GDM1 (cell line): Measurements from ENCODE around the gene ENDOV.
A peak's percentile ranks its signal among the peaks of the same experiment; 100 is the strongest.

Source experiments
- DNase-seq: peaks from one replicate; lab custom pipeline; 2025; lab: John Stamatoyannopoulos, UW

Gene ENDOV

GRCh38 chr17:80416260-80416939 is 1.4 kb downstream of the ENDOV start:
- DNase-seq: no peak

- no peak for DNase-seq
Observed at GRCh38 chr17:80416940-80417293, 1.9 kb downstream of the ENDOV start.

- no peak for DNase-seq
Observed at GRCh38 chr17:80418589-80418988, 3.6 kb downstream of the ENDOV start.

- no peak for DNase-seq
Observed at GRCh38 chr17:80419255-80419654, 4.3 kb downstream of the ENDOV start.

- DNase-seq: no peak
Observed at GRCh38 chr17:80421381-80422090, 6.6 kb downstream of the ENDOV start.

GRCh38 chr17:80422276-80422675 is 7.3 kb downstream of the ENDOV start:
- DNase-seq: no peak

- no peak for DNase-seq
Observed at GRCh38 chr17:80422981-80423380, 8.0 kb downstream of the ENDOV start.

GRCh38 chr17:80423536-80424225 is 8.7 kb downstream of the ENDOV start:
- DNase-seq: no peak

GRCh38 chr17:80424261-80424660 is 9.3 kb downstream of the ENDOV start:
- no peak for DNase-seq

- no peak for DNase-seq
Observed at GRCh38 chr17:80424878-80425765, 10.2 kb downstream of the ENDOV start.

GRCh38 chr17:80425835-80426426 is 11.0 kb downstream of the ENDOV start:
- no peak for DNase-seq

- DNase-seq: peak; percentile 55
Observed at GRCh38 chr17:80426671-80427326, 11.8 kb downstream of the ENDOV start.

GRCh38 chr17:80427366-80428282 is 12.7 kb downstream of the ENDOV start:
- no peak for DNase-seq

GRCh38 chr17:80428363-80428762 is 13.4 kb downstream of the ENDOV start:
- DNase-seq: no peak

GRCh38 chr17:80428796-80429195 is 13.8 kb downstream of the ENDOV start:
- DNase-seq: no peak

- no peak for DNase-seq
Observed at GRCh38 chr17:80429356-80430275, 14.6 kb downstream of the ENDOV start.

GRCh38 chr17:80430446-80431245 is 15.7 kb downstream of the ENDOV start:
- DNase-seq: no peak
